HepG2 (cell line): ENCODE measurements around the gene ETV3L. TPM values are rescaled to one million over a fixed set of nuclear protein-coding genes. Genes with fewer than 3 reads are reported as not detected.

Experiments
- ATAC-seq: fragments of 200-7000 bp; cut with Tn5 transposase; 3 replicates; pipeline ENCODE4 v1.9.1; 2020; ENCODE audit warnings: mild to moderate bottlenecking, moderate library complexity
- BruUV-seq: library from RNA; stranded (reverse); fragments of 400-500 nt; replicated peaks from 2 replicates; lab custom pipeline; 2021; lab: Mats Ljungman, UMichigan
- CTCF ChIA-PET: fragments of 300-600 bp; formaldehyde crosslinking; extraction: SDS; loops from one replicate; lab custom pipeline; 2021; ENCODE audit warnings: low total read pairs, inconsistent platforms, low intra/inter-chr PET ratio; lab: Yijun Ruan, JAX
- POLR2A ChIA-PET: fragments of 350-600 bp; sonication (Branson Sonifier 250); formaldehyde crosslinking; loops from one replicate; lab custom pipeline; 2020; ENCODE audit warnings: antibody characterized with exemption, inconsistent platforms; lab: Yijun Ruan, JAX
- DNase-seq: peaks from one replicate; pipeline ENCODE4 v3.0.0-alpha.2; 2015; ENCODE audit warnings: low spot score
- FAIRE-seq: peaks from 3 replicates; lab custom pipeline; 2011; peaks lifted over from hg19 to GRCh38; lab: Jason Lieb, UNC
- H2AFZ ChIP-seq: one replicate; pipeline ENCODE4 v1.6.1; 2011; ENCODE audit warnings: low read length, inconsistent platforms
- H3K27ac ChIP-seq: fragments of 300-600 bp; 3 replicates; pipeline ENCODE4 v1.8.0; 2011; ENCODE audit warnings: mixed run types, mild to moderate bottlenecking, mixed read lengths, low read length, inconsistent platforms; ENCODE audit not compliant: insufficient read depth; ENCODE audit errors: extremely low read length
- H3K27me3 ChIP-seq, 2 experiments: fragments of 200-600 bp in 1 of 2; 2 replicates in 1 of 2; 3 replicates in 1 of 2; pipeline versions ENCODE4 v1.6.0 to v1.8.0; 2011; ENCODE audit warnings: low read length in 2 of 2, mild to moderate bottlenecking in 2 of 2, moderate library complexity in 2 of 2, inconsistent platforms in 1 of 2; ENCODE audit not compliant: insufficient read depth in 2 of 2, control insufficient read depth in 1 of 2
- H3K36me3 ChIP-seq, 2 experiments: fragments of 200-600 bp in 1 of 2; replicated peaks in 1 of 2; 2 replicates in 1 of 2; 3 replicates in 1 of 2; pipeline versions ENCODE4 v1.5.1 to v1.8.0; 2011; ENCODE audit warnings: low read length in 2 of 2, inconsistent platforms in 1 of 2; ENCODE audit not compliant: insufficient read depth in 2 of 2, control insufficient read depth in 1 of 2
- H3K4me1 ChIP-seq: 2 replicates; pipeline ENCODE4 v1.5.1; 2012; ENCODE audit warnings: low read length, inconsistent platforms; ENCODE audit not compliant: insufficient read depth
- H3K4me2 ChIP-seq: 2 replicates; pipeline ENCODE4 v1.6.0; 2011; ENCODE audit warnings: low read depth, low read length, inconsistent platforms
- H3K4me3 ChIP-seq, 3 experiments: fragments of 200-600 bp in 1 of 3; sonication (generic), shearing (Covaris generic) in 1 of 3; replicated peaks in 1 of 3; 2 replicates each; pipeline ENCODE4 v1.5.1; 2011 to 2016; ENCODE audit warnings: low read length in 3 of 3, inconsistent platforms in 2 of 3, low read depth in 2 of 3, mild to moderate bottlenecking in 2 of 3, control low read depth in 1 of 3, mixed read lengths in 1 of 3; ENCODE audit not compliant: insufficient read depth in 1 of 3
- H3K79me2 ChIP-seq: one replicate; pipeline ENCODE4 v1.6.1; 2011; ENCODE audit warnings: low read length, inconsistent platforms; ENCODE audit not compliant: insufficient read depth
- H3K9ac ChIP-seq: 2 replicates; pipeline ENCODE4 v1.6.0; 2011; ENCODE audit warnings: mild to moderate bottlenecking, low read depth, low read length, inconsistent platforms; ENCODE audit not compliant: insufficient read depth
- H3K9me3 ChIP-seq: 2 replicates; pipeline ENCODE4 v1.5.1; 2012; ENCODE audit warnings: mild to moderate bottlenecking, low read length
- H4K20me1 ChIP-seq: 2 replicates; pipeline ENCODE4 v1.6.0; 2011; ENCODE audit warnings: inconsistent platforms, mild to moderate bottlenecking, low read length, moderate library complexity; ENCODE audit not compliant: insufficient read depth
- SRSF9 ChIP-seq: fragments of 200-400 bp; formaldehyde crosslinking; IDR thresholded peaks from 2 replicates; pipeline ENCODE4 v1.6.1; 2018; ENCODE audit warnings: borderline replicate concordance, mild to moderate bottlenecking, low read depth, low read length; ENCODE audit not compliant: insufficient read depth, poor library complexity, severe bottlenecking
- ZNF10 ChIP-seq: sonication (generic); formaldehyde crosslinking; IDR thresholded peaks from 2 replicates; pipeline ENCODE4 v1.4.0; 2020; ENCODE audit warnings: mild to moderate bottlenecking, low read depth, missing genetic modification reagents, borderline replicate concordance
- WGBS: methylation state at CpG from one replicate; pipeline ENCODE4 v1.1.6; 2017; ENCODE audit warnings: low lambda C conversion rate; 5-methylcytosine and 5-hydroxymethylcytosine counted together
- in situ Hi-C: cut with HindIII; loops from 2 replicates; pipeline ENCODE4 v1.10.0; 2017; ENCODE audit warnings: low pct_unique_long_range_greater_than_20kb; ENCODE audit not compliant: extremely low pct_ligation_motif_present
- intact Hi-C: fragments of 100-400 bp; cut with micrococcal nuclease; formaldehyde crosslinking; loops from one replicate; pipeline ENCODE4 v1.10.0; 2022; ENCODE audit not compliant: unreplicated experiment
- polyA plus RNA-seq, 8 experiments: library from polyadenylated mRNA; depleted of rRNA in 3 of 8; stranded (reverse) in 7 of 8; unstranded in 1 of 8; fragments of >200 nt; fragmentation: Illumina TruSeq in 4 of 8; extraction: Trizol in 4 of 8; gene quantifications; 2 replicates each; pipeline versions ENCODE4 v1.2.1 to v1.2.3, GENCODE V29; 2011 to 2016; ENCODE audit warnings: low read depth in 4 of 8, missing spikeins in 1 of 8, mixed read lengths in 1 of 8; ENCODE audit not compliant: insufficient read depth in 1 of 8
- total RNA-seq, 5 experiments: library from RNA; depleted of rRNA; stranded (reverse); fragments of >200 nt; fragmentation: Illumina TruSeq; extraction: Trizol; gene quantifications; 2 replicates each; pipeline ENCODE4 v1.2.3, GENCODE V29; 2016; ENCODE audit warnings: low read depth in 1 of 5
- TF ChIP-seq, protein P1 (sequence below), 2 experiments: sonication (generic) in 1 of 2; formaldehyde crosslinking in 1 of 2; IDR thresholded peaks; 2 replicates each; pipeline versions ENCODE4 v1.6.1 to v1.9.0; 2014 to 2022; ENCODE audit warnings: antibody characterized with exemption in 1 of 2, borderline replicate concordance in 1 of 2, inconsistent platforms in 1 of 2, low read depth in 1 of 2, missing genetic modification reagents in 1 of 2

Gene ETV3L
- total and polyA plus RNA-seq, 2 of the 13 experiments (the other 11 are each of a cell fraction or from before 2014, with no cell fraction given), result not detected

DNA sequence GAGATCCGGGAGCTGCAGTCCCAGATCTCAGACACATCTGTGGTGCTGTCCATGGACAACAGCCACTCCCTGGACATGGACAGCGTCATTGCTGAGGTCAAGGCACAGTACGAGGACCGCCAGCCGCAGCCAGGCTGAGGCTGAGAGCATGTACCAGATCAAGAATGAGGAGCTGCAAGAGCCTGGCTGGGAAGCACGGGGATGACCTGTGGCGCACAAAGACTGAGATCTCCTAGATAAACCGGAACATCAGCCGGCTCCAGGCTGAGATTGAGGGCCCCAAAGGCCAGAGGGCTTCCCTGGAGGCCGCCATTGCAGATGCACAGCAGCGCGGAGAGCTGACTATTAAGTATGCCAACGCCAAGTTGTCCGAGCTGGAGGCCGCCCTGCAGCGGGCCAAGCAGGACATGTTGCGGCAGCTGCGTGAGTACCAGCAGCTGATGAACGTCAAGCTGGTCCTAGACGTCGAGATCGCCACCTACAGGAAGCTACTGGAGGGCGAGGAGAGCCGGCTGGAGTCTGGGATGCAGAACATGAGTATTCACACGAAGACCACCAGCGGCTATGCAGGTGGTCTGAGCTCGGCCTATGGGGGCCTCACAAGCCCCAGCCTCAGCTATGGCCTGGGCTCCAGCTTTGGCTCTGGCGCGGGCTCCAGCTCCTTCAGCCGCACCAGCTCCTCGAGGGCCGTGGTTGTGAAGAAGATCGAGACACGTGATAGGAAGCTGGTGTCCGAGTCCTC lies 25.5 kb downstream of the ETV3L start (continued):
- TF ChIP-seq, protein P1, sequence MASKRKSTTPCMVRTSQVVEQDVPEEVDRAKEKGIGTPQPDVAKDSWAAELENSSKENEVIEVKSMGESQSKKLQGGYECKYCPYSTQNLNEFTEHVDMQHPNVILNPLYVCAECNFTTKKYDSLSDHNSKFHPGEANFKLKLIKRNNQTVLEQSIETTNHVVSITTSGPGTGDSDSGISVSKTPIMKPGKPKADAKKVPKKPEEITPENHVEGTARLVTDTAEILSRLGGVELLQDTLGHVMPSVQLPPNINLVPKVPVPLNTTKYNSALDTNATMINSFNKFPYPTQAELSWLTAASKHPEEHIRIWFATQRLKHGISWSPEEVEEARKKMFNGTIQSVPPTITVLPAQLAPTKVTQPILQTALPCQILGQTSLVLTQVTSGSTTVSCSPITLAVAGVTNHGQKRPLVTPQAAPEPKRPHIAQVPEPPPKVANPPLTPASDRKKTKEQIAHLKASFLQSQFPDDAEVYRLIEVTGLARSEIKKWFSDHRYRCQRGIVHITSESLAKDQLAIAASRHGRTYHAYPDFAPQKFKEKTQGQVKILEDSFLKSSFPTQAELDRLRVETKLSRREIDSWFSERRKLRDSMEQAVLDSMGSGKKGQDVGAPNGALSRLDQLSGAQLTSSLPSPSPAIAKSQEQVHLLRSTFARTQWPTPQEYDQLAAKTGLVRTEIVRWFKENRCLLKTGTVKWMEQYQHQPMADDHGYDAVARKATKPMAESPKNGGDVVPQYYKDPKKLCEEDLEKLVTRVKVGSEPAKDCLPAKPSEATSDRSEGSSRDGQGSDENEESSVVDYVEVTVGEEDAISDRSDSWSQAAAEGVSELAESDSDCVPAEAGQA (IDR thresholded peaks at IDR 0.05; ENCODE audit: low read depth), result no peak
- TF ChIP-seq, protein P1 (CRISPR knock-in tag; IDR thresholded peaks at IDR 0.05; ENCODE audit: borderline replicate concordance), result no peak

- WGBS, result 49% methylated on average over 2 of the region's 2 CpGs
- no TSS peak for BruUV-seq
- H3K79me2 ChIP-seq, result no peaks in the 10 kb centered on the region
- intact Hi-C loops (no loop called here), in situ Hi-C loops (no loop called here)
- no peak overlapping the region for H2AFZ ChIP-seq
- ATAC-seq (no peak), FAIRE-seq (no peak), DNase-seq (no peak)
- no peak overlapping the region for H3K27ac ChIP-seq
- H3K4me1 ChIP-seq, result no peaks in the 10 kb centered on the region
- TF ChIP-seq ZNF10 (CRISPR knock-in tag), result no peak
- no peak for TF ChIP-seq SRSF9
- H3K9ac ChIP-seq, result no peak overlapping the region
- H4K20me1 ChIP-seq, result no peaks in the 10 kb centered on the region
- peaks cover 0 to 4% of the 10 kb centered on the region in 2 experiments; a peak in 1 of 5 replicates for H3K27me3 ChIP-seq
- ChIA-PET POLR2A (no interaction called here), CTCF (no interaction called here)
- H3K4me3 ChIP-seq, result no peak overlapping the region
- no peak overlapping the region for H3K4me2 ChIP-seq
- no peaks in the 10 kb centered on the region for H3K36me3 ChIP-seq
- no peaks in the 10 kb centered on the region for H3K9me3 ChIP-seq
Observed at GRCh38 chr1:157069601-157070000, 30.0 kb downstream of the ETV3L start.
